ENCODE results near the gene P4HTM.
A peak's percentile ranks its signal among the peaks of the same experiment; 100 is the strongest.

P4HTM gene

GRCh38 chr3:48989796-48990635 lies at the start of gene P4HTM:
P4HTM (plus strand) TSS chr3:48990241; CDS start chr3:48990257, 16 bp downstream.
- H3K27me3 ChIP-seq (ENCODE audit: control insufficient read depth, insufficient read depth, low read length), result no peaks in the 10 kb centered on the region; the same call in 1 of the 2 replicates
- peak within 1 kb of the TSS; percentile 76 for H3K27ac ChIP-seq (ENCODE audit: low read depth, low read length)

GRCh38 chr3:48945432-48945831 lies 44.6 kb upstream of the P4HTM start:
- Histone ChIP-seq H3K9ac (ENCODE audit: low read length) (no peak overlapping the region), H3K27me3 (ENCODE audit: control insufficient read depth, insufficient read depth, low read length) (no peaks in the 10 kb centered on the region), H3K4me3 (ENCODE audit: low read depth, low read length) (no peak overlapping the region), H3K4me1 (ENCODE audit: control insufficient read depth, insufficient read depth, low read length) (peaks cover 5% of the 10 kb centered on the region), H3K27ac (ENCODE audit: low read depth, low read length) (no peak overlapping the region), H3K9me3 (ENCODE audit: control insufficient read depth, insufficient read depth, low read depth, low read length) (no peaks in the 10 kb centered on the region), H3K36me3 (ENCODE audit: control insufficient read depth, insufficient read depth, low read length) (peaks cover 34% of the 10 kb centered on the region)

More at GRCh38 chr3:48989796-48990635, at the start of gene P4HTM:
- Histone ChIP-seq H3K36me3 (ENCODE audit: control insufficient read depth, insufficient read depth, low read length) (peaks cover 8% of the 10 kb centered on the region), H3K9ac (ENCODE audit: low read length) (peak within 1 kb of the TSS; percentile 92), H3K9me3 (ENCODE audit: control insufficient read depth, insufficient read depth, low read depth, low read length) (no peaks in the 10 kb centered on the region), H3K4me3 (ENCODE audit: low read depth, low read length) (peak within 1 kb of the TSS; percentile 86), H3K4me1 (ENCODE audit: control insufficient read depth, insufficient read depth, low read length) (peaks cover 13% of the 10 kb centered on the region)

GRCh38 chr3:48945891-48946549 lies 44.0 kb upstream of the P4HTM start:
- Histone ChIP-seq H3K27ac (ENCODE audit: low read depth, low read length) (no peak overlapping the region), H3K4me1 (ENCODE audit: control insufficient read depth, insufficient read depth, low read length) (peaks cover 5% of the 10 kb centered on the region), H3K4me3 (ENCODE audit: low read depth, low read length) (no peak overlapping the region), H3K36me3 (ENCODE audit: control insufficient read depth, insufficient read depth, low read length) (peaks cover 34% of the 10 kb centered on the region), H3K9me3 (ENCODE audit: control insufficient read depth, insufficient read depth, low read depth, low read length) (no peaks in the 10 kb centered on the region), H3K27me3 (ENCODE audit: control insufficient read depth, insufficient read depth, low read length) (no peaks in the 10 kb centered on the region), H3K9ac (ENCODE audit: low read length) (no peak overlapping the region)

- no peak overlapping the region for H3K9ac ChIP-seq (ENCODE audit: low read length)
- H3K36me3 ChIP-seq (ENCODE audit: control insufficient read depth, insufficient read depth, low read length), result peaks cover 30% of the 10 kb centered on the region
- no peak overlapping the region for H3K4me3 ChIP-seq (ENCODE audit: low read depth, low read length)
- H3K27me3 ChIP-seq (ENCODE audit: control insufficient read depth, insufficient read depth, low read length), result no peaks in the 10 kb centered on the region
- H3K4me1 ChIP-seq (ENCODE audit: control insufficient read depth, insufficient read depth, low read length), result peaks cover 5% of the 10 kb centered on the region
- no peak overlapping the region for H3K27ac ChIP-seq (ENCODE audit: low read depth, low read length)
- H3K9me3 ChIP-seq (ENCODE audit: control insufficient read depth, insufficient read depth, low read depth, low read length), result no peaks in the 10 kb centered on the region
These were observed 40.7 kb upstream of the P4HTM start for GRCh38 chr3:48949376-48949717.

- peaks cover 5% of the 10 kb centered on the region for H3K4me1 ChIP-seq (ENCODE audit: control insufficient read depth, insufficient read depth, low read length)
- no peak overlapping the region for H3K4me3 ChIP-seq (ENCODE audit: low read depth, low read length)
- no peaks in the 10 kb centered on the region for H3K9me3 ChIP-seq (ENCODE audit: control insufficient read depth, insufficient read depth, low read depth, low read length)
These were observed 40.0 kb upstream of the P4HTM start for GRCh38 chr3:48950051-48950450.

GRCh38 chr3:48951764-48952163 lies 38.3 kb upstream of the P4HTM start:
- H3K9me3 ChIP-seq (ENCODE audit: control insufficient read depth, insufficient read depth, low read depth, low read length), result no peaks in the 10 kb centered on the region
- H3K27ac ChIP-seq (ENCODE audit: low read depth, low read length), result no peak overlapping the region
- no peak overlapping the region for H3K9ac ChIP-seq (ENCODE audit: low read length)
- peaks cover 5% of the 10 kb centered on the region for H3K4me1 ChIP-seq (ENCODE audit: control insufficient read depth, insufficient read depth, low read length)
- peaks cover 12% of the 10 kb centered on the region; the same call in 1 of the 2 replicates for H3K36me3 ChIP-seq (ENCODE audit: control insufficient read depth, insufficient read depth, low read length)
- no peaks in the 10 kb centered on the region for H3K27me3 ChIP-seq (ENCODE audit: control insufficient read depth, insufficient read depth, low read length)
- H3K4me3 ChIP-seq (ENCODE audit: low read depth, low read length), result no peak overlapping the region

More at GRCh38 chr3:48950051-48950450, 40.0 kb upstream of the P4HTM start:
- Histone ChIP-seq H3K36me3 (ENCODE audit: control insufficient read depth, insufficient read depth, low read length) (peaks cover 26% of the 10 kb centered on the region), H3K27me3 (ENCODE audit: control insufficient read depth, insufficient read depth, low read length) (no peaks in the 10 kb centered on the region), H3K27ac (ENCODE audit: low read depth, low read length) (no peak overlapping the region), H3K9ac (ENCODE audit: low read length) (no peak overlapping the region)

- Histone ChIP-seq H3K9ac (ENCODE audit: low read length) (no peak overlapping the region), H3K4me3 (ENCODE audit: low read depth, low read length) (no peak overlapping the region), H3K4me1 (ENCODE audit: control insufficient read depth, insufficient read depth, low read length) (peaks cover 5% of the 10 kb centered on the region), H3K27me3 (ENCODE audit: control insufficient read depth, insufficient read depth, low read length) (no peaks in the 10 kb centered on the region), H3K9me3 (ENCODE audit: control insufficient read depth, insufficient read depth, low read depth, low read length) (no peaks in the 10 kb centered on the region), H3K36me3 (ENCODE audit: control insufficient read depth, insufficient read depth, low read length) (peaks cover 17% of the 10 kb centered on the region), H3K27ac (ENCODE audit: low read depth, low read length) (no peak overlapping the region)
These were observed 37.4 kb upstream of the P4HTM start for GRCh38 chr3:48952510-48953118.

GRCh38 chr3:48957006-48957705 lies 32.9 kb upstream of the P4HTM start:
- H3K36me3 ChIP-seq (ENCODE audit: control insufficient read depth, insufficient read depth, low read length), result peaks cover 22% of the 10 kb centered on the region
- no peak overlapping the region for H3K4me3 ChIP-seq (ENCODE audit: low read depth, low read length)
- H3K4me1 ChIP-seq (ENCODE audit: control insufficient read depth, insufficient read depth, low read length), result 0 out of 2 replicates have a peak, but pooled peaks cover 2% of the 10 kb centered on the region
- H3K9me3 ChIP-seq (ENCODE audit: control insufficient read depth, insufficient read depth, low read depth, low read length), result no peaks in the 10 kb centered on the region
- H3K9ac ChIP-seq (ENCODE audit: low read length), result no peak overlapping the region
- no peaks in the 10 kb centered on the region for H3K27me3 ChIP-seq (ENCODE audit: control insufficient read depth, insufficient read depth, low read length)
- no peak overlapping the region for H3K27ac ChIP-seq (ENCODE audit: low read depth, low read length)

GRCh38 chr3:48960841-48961413 lies 29.1 kb upstream of the P4HTM start:
- H3K27ac ChIP-seq (ENCODE audit: low read depth, low read length), result 0 out of 2 replicates have a peak overlapping the region, but pooled peaks have one; percentile 37
- H3K36me3 ChIP-seq (ENCODE audit: control insufficient read depth, insufficient read depth, low read length), result peaks cover 32% of the 10 kb centered on the region
- no peaks in the 10 kb centered on the region for H3K27me3 ChIP-seq (ENCODE audit: control insufficient read depth, insufficient read depth, low read length)
- H3K4me3 ChIP-seq (ENCODE audit: low read depth, low read length), result no peak overlapping the region
- no peaks in the 10 kb centered on the region for H3K9me3 ChIP-seq (ENCODE audit: control insufficient read depth, insufficient read depth, low read depth, low read length)
- peaks cover 18% of the 10 kb centered on the region for H3K4me1 ChIP-seq (ENCODE audit: control insufficient read depth, insufficient read depth, low read length)
- no peak overlapping the region for H3K9ac ChIP-seq (ENCODE audit: low read length)

- Histone ChIP-seq H3K4me3 (ENCODE audit: low read depth, low read length) (no peak overlapping the region), H3K9ac (ENCODE audit: low read length) (no peak overlapping the region), H3K4me1 (ENCODE audit: control insufficient read depth, insufficient read depth, low read length) (peaks cover 18% of the 10 kb centered on the region), H3K9me3 (ENCODE audit: control insufficient read depth, insufficient read depth, low read depth, low read length) (no peaks in the 10 kb centered on the region), H3K27ac (ENCODE audit: low read depth, low read length) (peak overlapping the region; percentile 70), H3K36me3 (ENCODE audit: control insufficient read depth, insufficient read depth, low read length) (peaks cover 43% of the 10 kb centered on the region), H3K27me3 (ENCODE audit: control insufficient read depth, insufficient read depth, low read length) (no peaks in the 10 kb centered on the region)
These were observed 27.7 kb upstream of the P4HTM start for GRCh38 chr3:48962340-48962739.
